Epithelial cell of esophagus (primary cell): ENCODE measurements around the gene SMIM23.

Experiments used
- DNase-seq: peaks from one replicate; pipeline ENCODE4 v3.0.0; 2010; ENCODE audit warnings: low read depth
- H3K4me3 ChIP-seq: 2 replicates; pipeline ENCODE4 v1.5.1; 2011; ENCODE audit warnings: mild to moderate bottlenecking, low read length, control low read depth
- CTCF ChIP-seq: IDR thresholded peaks from 2 replicates; pipeline ENCODE4 v1.5.1; 2011; ENCODE audit warnings: low read depth, mild to moderate bottlenecking, low read length, control low read depth, inconsistent platforms; ENCODE audit not compliant: insufficient read depth; ENCODE audit errors: missing control alignments

Gene SMIM23

DNA sequence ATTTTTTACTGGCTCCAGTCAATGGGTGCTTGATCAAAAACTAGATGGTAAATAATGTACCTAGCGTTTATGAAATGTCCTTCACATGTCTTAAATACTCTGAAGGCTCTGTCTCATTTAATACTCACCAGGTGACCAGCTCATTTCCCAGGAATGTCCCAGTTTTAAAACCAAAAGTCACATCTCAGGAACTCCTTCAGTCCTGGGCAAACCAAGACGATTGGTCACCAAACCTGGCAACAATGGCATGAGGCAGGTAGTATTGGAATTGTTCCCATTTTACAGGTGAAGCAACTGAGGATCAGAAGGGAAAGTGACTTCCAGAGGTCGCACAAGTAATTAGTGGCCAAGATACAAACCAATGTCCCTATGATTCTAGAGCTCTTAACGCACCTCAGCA lies 27.7 kb downstream of the SMIM23 start:
- no peak overlapping the region for H3K4me3 ChIP-seq
- no peak for DNase-seq
- no peak for TF ChIP-seq CTCF

DNA sequence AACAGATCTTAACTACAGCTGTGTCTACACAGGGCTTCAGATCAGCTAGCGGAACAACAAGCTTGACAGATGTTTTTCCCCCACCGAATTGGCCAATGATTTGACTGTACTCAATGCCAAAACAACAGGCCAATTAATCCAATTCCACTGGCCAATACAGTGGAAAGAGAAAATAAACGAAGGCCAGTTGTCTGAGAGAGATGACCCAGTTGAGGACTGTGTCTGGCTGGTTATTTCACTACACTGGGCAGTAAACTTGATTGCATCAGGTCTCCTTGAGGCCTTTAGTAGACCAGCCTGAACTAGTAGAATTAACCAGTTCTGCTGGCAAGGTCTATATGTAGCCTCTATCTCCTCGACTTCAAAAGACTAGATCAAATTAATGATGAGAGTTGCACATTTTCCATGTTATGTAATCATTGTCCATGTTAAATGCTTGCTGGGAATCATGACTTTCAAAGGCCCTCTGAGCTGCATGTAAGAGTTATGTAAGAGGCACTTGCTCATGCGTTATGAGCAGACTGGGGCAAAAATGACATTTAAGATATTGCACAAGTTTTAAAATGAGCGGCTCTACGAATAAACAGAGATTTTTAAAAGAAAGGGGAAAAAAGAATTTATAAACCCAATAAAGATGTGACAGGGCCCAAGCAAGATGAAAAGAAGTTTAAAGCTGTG lies 28.3 kb downstream of the SMIM23 start:
- no peak overlapping the region for H3K4me3 ChIP-seq
- DNase-seq, result peak; percentile 13
- TF ChIP-seq CTCF, result no peak

DNA sequence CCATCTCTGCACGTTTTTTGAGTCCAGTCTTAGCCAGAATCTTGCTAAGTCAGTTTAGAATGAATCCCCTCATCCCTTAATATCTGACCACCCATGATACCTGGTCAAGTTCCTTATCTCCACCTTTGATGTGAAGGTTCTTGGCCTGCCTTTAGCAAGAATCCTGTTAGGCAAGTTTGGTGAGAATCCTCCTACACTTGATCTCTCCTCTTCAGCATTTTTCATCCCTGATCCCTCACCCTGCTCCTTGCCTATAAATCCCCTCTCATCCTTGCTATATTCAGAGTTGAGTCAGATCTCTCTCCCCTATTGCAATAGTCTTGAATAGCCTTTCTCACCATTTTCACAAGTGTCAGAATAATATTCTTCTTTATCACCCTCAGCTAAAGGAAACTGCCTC lies 31.0 kb downstream of the SMIM23 start:
- no peak for DNase-seq
- no peak for TF ChIP-seq CTCF
- no peak overlapping the region for H3K4me3 ChIP-seq

DNA sequence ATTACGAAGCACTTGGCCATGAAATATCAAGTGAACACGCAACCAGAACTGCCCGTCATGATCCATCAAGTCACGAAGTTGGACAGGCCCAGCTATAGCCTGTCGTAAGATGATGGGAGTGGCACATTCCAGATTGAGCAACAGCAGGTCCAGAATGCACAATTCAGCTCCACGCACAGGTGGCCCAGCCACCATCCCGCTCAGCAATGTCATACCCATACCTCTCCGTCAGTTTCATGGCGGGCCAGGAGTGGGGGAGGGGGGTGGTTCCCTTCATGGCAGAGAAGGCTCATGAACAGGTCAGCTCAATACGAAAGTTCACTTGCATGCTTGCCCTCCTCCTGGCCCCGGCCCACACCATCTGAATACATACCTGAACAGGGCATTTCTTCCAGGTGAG lies 34.9 kb downstream of the SMIM23 start:
- no peak for TF ChIP-seq CTCF
- no peak for DNase-seq
- H3K4me3 ChIP-seq, result no peak overlapping the region

DNA sequence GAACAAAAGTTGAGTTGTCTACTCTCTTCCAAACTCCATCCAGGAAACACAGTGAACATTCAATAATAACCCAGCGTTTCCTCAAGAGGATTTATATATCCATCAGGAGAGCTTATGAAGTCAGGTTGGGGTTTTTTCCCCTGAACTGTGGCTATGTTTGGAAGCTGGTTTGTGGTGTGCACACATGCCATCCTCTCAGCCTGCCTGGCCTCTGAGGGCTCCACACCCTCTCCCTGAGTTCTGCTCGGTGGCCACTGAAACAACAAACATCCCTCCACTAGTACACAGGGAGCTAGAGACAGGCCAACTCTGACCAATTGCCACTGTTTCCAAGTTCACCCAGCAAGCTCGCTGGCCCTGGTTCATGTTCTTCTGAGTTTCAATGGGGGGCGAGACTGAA lies 35.7 kb downstream of the SMIM23 start:
- TF ChIP-seq CTCF, result no peak
- H3K4me3 ChIP-seq, result no peak overlapping the region
- no peak for DNase-seq

DNA sequence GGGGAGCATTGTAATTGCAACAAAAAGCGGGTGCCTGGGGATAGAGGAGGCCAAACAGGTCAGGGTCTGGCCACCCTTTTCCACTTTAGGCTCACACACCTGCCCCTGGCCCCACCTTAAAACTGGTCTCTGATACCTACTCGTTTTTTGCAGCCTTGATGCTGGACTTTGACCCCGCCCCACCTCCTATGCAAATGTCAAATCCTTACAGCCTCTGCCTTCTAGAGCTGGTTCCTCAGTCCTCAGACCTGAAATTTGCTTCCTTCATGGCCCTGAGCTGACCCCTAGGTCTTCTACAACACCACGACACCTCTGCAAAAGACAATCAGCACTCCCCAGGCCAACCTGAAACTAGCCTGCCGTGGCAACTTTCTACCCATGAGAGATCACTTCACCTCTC lies 37.7 kb downstream of the SMIM23 start:
- H3K4me3 ChIP-seq, result no peak overlapping the region
- no peak for TF ChIP-seq CTCF
- no peak for DNase-seq

GRCh38 chr5:171825051-171825450 lies 39.4 kb downstream of the SMIM23 start:
- no peak overlapping the region for H3K4me3 ChIP-seq

More at GRCh38 chr5:171825051-171825450, 39.4 kb downstream of the SMIM23 start:
- no peak for TF ChIP-seq CTCF
- peak; percentile 59 for DNase-seq
